ENCODE measurements around the gene CASZ1. TPM values are rescaled to one million over a fixed set of nuclear protein-coding genes. Genes with fewer than 3 reads are reported as not detected.

Gene CASZ1
- total and polyA plus RNA-seq, 9 of the 15 experiments (the other 6 are each of a cell fraction or from before 2014, with no cell fraction given), result 0.01 to 4.0 (median 0.76) TPM; not detected in 1

- TF ChIP-seq PTRF (tag; IDR thresholded peaks at IDR 0.05), result no peak
- no peak for TF ChIP-seq HNRNPLL (IDR thresholded peaks at IDR 0.05; ENCODE audit: low read depth, low read length, poor library complexity, severe bottlenecking)
- no peak for TF ChIP-seq ZNF197 (CRISPR knock-in tag; IDR thresholded peaks at IDR 0.05; ENCODE audit: low read depth)
- no peak for TF ChIP-seq ZFP91 (CRISPR knock-in tag; IDR thresholded peaks at IDR 0.05)
- no peak for TF ChIP-seq TFE3 (CRISPR knock-in tag; IDR thresholded peaks at IDR 0.05)
- no peak for TF ChIP-seq NCOR1 (IDR thresholded peaks at IDR 0.05)
- no peak for TF ChIP-seq TRIM25 (IDR thresholded peaks at IDR 0.05; ENCODE audit: borderline replicate concordance)
These were observed 145.7 kb downstream of the CASZ1 start (continued) for GRCh38 chr1:10650556-10651388.
